PFSK-1 (cell line): ENCODE measurements around the gene ANGPTL1.

Experiments used
- FOXP2 ChIP-seq: optimal IDR thresholded peaks from 2 replicates; pipeline ENCODE3; 2011; ENCODE audit warnings: borderline replicate concordance, control low read depth, inconsistent platforms; ENCODE audit not compliant: insufficient read depth; ENCODE audit errors: extremely low read length, extremely low read depth
- POLR2AphosphoS5 ChIP-seq: IDR thresholded peaks from 2 replicates; pipeline ENCODE4 v1.6.1; 2012; ENCODE audit warnings: low read depth, mild to moderate bottlenecking, control low read depth, low read length, moderate library complexity
- SIN3A ChIP-seq: IDR thresholded peaks from 2 replicates; pipeline ENCODE4 v1.6.1; 2012; ENCODE audit warnings: mild to moderate bottlenecking, low read length, moderate library complexity, borderline replicate concordance; ENCODE audit not compliant: insufficient read depth
- TAF1 ChIP-seq: IDR thresholded peaks from 2 replicates; pipeline ENCODE4 v1.6.1; 2012; ENCODE audit warnings: low read length, control low read depth, borderline replicate concordance; ENCODE audit not compliant: insufficient read depth
- TF ChIP-seq, protein P1 (sequence below), 2 experiments: IDR thresholded peaks; 2 replicates each; pipeline versions ENCODE4 v1.6.1 to v1.8.0; 2011 to 2012; ENCODE audit warnings: low read depth in 2 of 2, low read length in 2 of 2, control low read depth in 1 of 2, inconsistent platforms in 1 of 2, mild to moderate bottlenecking in 1 of 2, moderate library complexity in 1 of 2; ENCODE audit not compliant: insufficient read depth in 1 of 2

The ANGPTL1 gene

DNA sequence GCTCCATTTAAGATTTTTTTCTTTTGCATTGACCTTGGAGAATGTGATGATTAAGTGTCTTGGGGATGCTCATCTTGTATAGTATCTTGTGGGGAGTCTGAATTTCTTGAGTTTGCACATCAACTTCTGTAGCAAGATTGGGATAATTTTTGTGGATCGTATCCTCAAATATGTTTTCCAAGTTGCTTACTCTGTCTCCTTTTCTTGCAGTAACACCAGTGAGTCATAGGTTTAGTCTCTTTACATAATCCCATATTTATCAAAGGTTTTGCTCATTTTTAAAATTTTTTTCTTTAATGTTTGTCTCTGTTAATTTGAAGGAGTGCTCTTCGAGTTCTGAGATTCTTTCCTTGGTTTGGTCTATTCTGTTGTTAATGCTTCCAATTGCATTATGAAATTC lies 41.7 kb upstream of the ANGPTL1 start:
- TF ChIP-seq POLR2AphosphoS5 (no peak), TAF1 (no peak), FOXP2 (no peak), SIN3A (no peak)
- TF ChIP-seq, protein P1, sequence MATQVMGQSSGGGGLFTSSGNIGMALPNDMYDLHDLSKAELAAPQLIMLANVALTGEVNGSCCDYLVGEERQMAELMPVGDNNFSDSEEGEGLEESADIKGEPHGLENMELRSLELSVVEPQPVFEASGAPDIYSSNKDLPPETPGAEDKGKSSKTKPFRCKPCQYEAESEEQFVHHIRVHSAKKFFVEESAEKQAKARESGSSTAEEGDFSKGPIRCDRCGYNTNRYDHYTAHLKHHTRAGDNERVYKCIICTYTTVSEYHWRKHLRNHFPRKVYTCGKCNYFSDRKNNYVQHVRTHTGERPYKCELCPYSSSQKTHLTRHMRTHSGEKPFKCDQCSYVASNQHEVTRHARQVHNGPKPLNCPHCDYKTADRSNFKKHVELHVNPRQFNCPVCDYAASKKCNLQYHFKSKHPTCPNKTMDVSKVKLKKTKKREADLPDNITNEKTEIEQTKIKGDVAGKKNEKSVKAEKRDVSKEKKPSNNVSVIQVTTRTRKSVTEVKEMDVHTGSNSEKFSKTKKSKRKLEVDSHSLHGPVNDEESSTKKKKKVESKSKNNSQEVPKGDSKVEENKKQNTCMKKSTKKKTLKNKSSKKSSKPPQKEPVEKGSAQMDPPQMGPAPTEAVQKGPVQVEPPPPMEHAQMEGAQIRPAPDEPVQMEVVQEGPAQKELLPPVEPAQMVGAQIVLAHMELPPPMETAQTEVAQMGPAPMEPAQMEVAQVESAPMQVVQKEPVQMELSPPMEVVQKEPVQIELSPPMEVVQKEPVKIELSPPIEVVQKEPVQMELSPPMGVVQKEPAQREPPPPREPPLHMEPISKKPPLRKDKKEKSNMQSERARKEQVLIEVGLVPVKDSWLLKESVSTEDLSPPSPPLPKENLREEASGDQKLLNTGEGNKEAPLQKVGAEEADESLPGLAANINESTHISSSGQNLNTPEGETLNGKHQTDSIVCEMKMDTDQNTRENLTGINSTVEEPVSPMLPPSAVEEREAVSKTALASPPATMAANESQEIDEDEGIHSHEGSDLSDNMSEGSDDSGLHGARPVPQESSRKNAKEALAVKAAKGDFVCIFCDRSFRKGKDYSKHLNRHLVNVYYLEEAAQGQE (IDR thresholded peaks at IDR 0.05; ENCODE audit: insufficient read depth in 1 of 2, low read depth in 2 of 2, low read length in 2 of 2) = no peak

DNA sequence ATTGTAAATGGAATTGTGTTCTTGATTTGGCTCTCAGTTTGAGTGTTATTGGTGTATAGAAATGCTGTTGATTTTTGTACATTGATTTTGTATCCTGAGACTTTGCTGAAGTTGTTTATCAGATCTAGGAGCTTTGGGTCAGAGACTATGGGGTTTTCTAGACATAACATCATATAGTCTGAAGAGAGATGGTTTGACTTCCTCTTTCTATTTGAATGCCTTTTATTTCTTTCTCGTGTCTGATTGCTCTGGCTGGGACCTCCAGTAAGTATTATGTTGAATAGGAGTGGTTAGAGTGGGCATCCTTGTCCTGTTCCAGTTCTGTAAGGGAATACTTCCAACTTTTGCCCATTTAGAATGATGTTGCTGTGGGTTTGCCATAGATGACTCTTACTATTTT lies 39.1 kb upstream of the ANGPTL1 start:
- TF ChIP-seq POLR2AphosphoS5 = no peak
- TF ChIP-seq, protein P1 (IDR thresholded peaks at IDR 0.05; ENCODE audit: insufficient read depth in 1 of 2, low read depth in 2 of 2, low read length in 2 of 2) = no peak
- no peak for TF ChIP-seq TAF1
- no peak for TF ChIP-seq SIN3A

DNA sequence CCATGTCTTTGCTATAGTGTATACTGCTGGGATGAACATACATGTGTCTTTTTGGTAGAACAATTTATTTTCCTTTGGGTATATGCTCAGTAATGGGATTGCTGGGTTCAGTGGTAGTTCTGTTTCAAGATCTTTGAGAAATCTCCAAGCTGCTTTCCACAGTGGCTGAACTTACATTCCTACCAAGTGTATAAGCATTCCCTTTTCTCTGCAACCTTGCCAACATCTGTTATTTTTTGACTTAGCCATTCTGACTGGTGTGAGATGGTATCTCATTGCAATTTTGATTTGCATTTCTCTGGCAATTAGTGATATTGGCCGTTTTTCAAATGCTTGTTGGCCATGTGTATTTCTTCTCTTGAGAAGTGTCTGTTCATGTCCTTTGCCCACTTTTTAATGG lies 37.5 kb upstream of the ANGPTL1 start:
- TF ChIP-seq SIN3A (no peak), FOXP2 (no peak), POLR2AphosphoS5 (no peak), TAF1 (no peak)
- TF ChIP-seq, protein P1 (IDR thresholded peaks at IDR 0.05; ENCODE audit: insufficient read depth in 1 of 2, low read depth in 2 of 2, low read length in 2 of 2) = no peak

DNA sequence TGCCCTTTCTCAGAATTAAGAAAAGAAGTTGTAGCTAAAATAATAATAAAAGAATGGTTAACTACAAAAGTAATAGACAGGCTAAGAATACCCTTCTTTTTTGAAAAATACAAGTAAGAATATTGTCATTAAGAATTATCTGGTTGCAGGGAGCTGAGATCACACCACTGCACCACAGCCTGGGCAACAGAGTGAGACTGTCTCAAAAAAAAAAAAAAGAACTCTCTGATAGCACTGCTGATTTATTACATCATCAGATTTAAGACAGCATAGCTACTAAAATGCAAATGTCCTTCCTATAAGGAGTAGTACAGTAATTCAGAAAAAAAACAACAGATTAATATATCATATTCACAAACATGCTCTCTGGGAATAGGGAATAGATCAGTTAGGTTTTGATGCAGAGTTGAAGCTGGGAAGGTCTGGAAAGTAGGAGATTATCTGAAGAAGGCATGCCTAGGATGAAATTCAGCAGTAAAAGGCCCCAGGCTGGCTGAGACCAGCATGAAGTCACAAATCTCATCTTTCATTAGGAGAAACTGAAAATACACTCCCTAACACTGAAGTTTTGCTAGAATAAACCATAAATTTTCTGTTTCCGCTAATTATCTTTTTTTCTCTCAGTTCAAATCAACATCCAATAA lies 30.7 kb upstream of the ANGPTL1 start:
- TF ChIP-seq, protein P1 (IDR thresholded peaks at IDR 0.05; ENCODE audit: insufficient read depth in 1 of 2, low read depth in 2 of 2, low read length in 2 of 2) = no peak
- TF ChIP-seq TAF1 (no peak), SIN3A (no peak), FOXP2 (no peak), POLR2AphosphoS5 (no peak)

DNA sequence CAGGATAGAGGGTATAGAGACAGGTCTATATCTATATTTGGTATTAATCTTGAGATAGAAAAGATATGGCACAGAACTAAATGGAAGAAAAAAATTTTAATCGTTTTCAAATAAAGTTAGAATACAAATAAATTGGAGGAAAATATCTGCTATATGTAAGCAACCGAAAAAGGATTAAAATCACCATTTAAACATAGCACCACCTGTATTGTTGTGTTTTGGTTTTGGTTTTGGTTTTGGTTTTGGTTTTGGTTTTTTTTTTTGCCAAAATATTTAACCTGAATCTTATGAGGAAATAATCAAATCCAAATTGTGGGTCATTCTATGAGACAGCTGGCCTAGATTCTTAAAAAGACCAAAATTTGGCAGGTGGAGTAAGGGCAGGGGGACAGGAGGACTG lies 28.5 kb upstream of the ANGPTL1 start:
- no peak for TF ChIP-seq FOXP2
- TF ChIP-seq TAF1 = no peak
- TF ChIP-seq POLR2AphosphoS5 = no peak
- no peak for TF ChIP-seq SIN3A
- TF ChIP-seq, protein P1 (IDR thresholded peaks at IDR 0.05; ENCODE audit: insufficient read depth in 1 of 2, low read depth in 2 of 2, low read length in 2 of 2) = no peak
